Liver (tissue), 3 donors: ENCODE measurements around the gene UNC93B1.

Experiments
- HNF4G ChIP-seq: IDR thresholded peaks from 2 replicates; pipeline ENCODE4 v1.6.1; 2016; ENCODE audit warnings: antibody characterized with exemption
- YY1 ChIP-seq: IDR thresholded peaks from 2 replicates; pipeline ENCODE4 v1.6.1; 2016; ENCODE audit warnings: antibody characterized with exemption, mild to moderate bottlenecking
- TF ChIP-seq, protein P1 (sequence below): fragments of 150-350 bp; IDR thresholded peaks from 2 replicates; pipeline ENCODE4 v1.5.1; 2017; ENCODE audit warnings: improper control_type of control experiment, low read depth, low read length; ENCODE audit not compliant: missing input control
- donor health status: healthy.
- donor health status: healthy.

DNA sequence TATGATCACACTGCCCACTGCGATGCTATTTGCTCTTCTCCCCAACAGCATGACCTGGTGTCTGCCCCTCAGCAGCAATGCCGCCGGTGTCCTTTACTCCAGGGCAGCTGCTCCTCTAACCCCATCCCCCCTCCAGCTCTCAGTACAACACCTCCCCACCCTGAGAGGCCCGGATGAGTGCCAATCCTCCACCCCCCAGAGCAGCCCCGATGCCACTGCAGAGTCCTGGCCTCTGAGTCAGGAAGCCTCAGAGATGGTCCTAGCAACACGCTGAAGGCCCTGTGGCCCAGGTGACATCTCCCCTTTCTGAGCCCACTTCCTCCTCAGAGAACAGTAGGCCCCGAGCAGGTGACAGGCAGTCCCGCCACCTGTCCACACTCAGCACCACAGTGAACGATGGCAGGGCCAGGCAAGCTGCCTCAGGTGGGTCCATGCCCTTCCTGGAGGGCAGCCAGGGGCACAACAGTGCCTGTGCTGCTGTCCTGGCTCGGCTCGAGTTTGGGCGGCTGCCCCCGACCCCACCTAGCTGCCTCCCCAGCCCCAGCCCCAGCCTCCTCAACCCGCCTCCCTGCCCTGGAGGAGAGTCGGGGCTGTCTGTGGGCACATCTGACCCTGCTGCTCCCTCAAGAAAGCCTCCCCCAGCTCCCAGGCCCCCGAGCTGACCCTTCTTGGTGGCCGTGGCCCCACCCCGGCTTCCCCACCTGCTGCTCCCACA lies 22.7 kb upstream of the UNC93B1 start:
- TF ChIP-seq, protein P1, sequence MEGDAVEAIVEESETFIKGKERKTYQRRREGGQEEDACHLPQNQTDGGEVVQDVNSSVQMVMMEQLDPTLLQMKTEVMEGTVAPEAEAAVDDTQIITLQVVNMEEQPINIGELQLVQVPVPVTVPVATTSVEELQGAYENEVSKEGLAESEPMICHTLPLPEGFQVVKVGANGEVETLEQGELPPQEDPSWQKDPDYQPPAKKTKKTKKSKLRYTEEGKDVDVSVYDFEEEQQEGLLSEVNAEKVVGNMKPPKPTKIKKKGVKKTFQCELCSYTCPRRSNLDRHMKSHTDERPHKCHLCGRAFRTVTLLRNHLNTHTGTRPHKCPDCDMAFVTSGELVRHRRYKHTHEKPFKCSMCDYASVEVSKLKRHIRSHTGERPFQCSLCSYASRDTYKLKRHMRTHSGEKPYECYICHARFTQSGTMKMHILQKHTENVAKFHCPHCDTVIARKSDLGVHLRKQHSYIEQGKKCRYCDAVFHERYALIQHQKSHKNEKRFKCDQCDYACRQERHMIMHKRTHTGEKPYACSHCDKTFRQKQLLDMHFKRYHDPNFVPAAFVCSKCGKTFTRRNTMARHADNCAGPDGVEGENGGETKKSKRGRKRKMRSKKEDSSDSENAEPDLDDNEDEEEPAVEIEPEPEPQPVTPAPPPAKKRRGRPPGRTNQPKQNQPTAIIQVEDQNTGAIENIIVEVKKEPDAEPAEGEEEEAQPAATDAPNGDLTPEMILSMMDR: no peak
- TF ChIP-seq HNF4G (no peak), YY1 (no peak)
